Measurements from ENCODE around the gene CCDC134.

CCDC134 gene

DNA sequence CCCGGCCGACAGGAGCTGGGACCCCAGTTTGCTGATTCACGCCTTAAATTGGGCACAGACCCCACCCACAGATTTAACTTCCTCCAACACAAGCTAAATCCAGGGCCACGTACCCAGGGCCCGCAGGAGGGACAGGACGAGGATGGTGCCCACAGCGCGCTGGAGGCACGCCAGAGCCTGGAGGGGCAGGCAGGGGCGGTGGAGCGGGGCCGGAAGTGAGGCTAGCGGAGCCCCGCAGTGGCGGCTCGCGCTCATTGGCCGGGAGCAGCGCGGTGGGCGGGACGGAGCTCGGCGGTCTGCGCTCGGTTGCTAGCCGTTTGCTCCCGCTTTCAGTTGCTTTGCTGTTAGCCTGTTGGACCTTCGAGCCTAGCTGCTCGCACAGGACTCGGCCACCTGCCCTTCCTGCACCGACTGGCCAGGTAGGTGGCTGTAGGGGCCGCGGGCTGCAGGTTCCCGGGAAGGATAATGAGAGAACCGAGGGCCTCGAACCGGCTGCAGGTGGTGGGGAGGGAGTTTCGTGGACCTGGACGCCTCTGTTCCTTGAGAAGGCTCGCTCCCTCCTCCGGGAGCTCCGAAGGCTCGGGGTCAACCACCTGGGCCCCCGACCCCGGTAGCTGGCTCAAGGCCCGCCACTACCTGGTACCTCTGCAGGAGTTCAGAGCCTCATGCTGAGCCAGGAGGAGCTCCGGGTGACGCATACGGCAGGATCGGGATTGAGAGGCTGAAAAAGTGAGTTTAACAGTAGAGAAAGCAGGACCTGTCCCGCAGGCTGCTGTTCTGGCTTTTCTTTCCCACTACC, at the start of gene CCDC134:
Gene CCDC134, plus strand, starts transcription at position 332 of the 799 bp plus-strand sequence. CDS start 8,212 bp downstream, outside the sequence.
- DNase-seq = peak; percentile 69

- no peak for DNase-seq
Measured at GRCh38 chr22:41752011-41752970, 48.2 kb upstream of the CCDC134 start.

- no peak for DNase-seq
Measured at GRCh38 chr22:41753984-41754383, 46.5 kb upstream of the CCDC134 start.

- DNase-seq = no peak
Measured at GRCh38 chr22:41757502-41757901, 43.0 kb upstream of the CCDC134 start.

DNA sequence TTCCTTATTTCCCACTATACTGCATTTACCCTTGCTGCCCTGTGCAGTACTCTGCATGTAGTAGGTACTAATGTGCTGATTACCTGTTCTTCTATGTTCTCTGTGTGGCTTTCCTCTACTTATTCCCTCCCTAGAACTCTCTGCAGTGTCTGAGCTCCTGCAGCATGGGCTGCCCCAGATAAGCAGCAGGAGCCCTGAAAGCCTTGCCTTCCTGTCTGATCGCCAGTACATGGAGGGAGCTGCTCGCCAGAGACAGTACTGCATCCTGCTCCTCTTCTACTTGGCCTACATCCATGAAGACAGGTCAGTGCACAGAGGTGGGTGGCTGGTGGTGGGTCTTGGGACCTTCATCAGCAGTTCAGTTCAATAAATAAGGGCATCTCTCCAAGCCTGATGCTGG, 42.2 kb upstream of the CCDC134 start:
- DNase-seq = no peak

GRCh38 chr22:41762980-41763779, 37.3 kb upstream of the CCDC134 start:
- no peak for DNase-seq

GRCh38 chr22:41766476-41766875, 34.0 kb upstream of the CCDC134 start:
- DNase-seq = no peak

- no peak for DNase-seq
Measured at GRCh38 chr22:41768430-41768829, 32.0 kb upstream of the CCDC134 start.

DNA sequence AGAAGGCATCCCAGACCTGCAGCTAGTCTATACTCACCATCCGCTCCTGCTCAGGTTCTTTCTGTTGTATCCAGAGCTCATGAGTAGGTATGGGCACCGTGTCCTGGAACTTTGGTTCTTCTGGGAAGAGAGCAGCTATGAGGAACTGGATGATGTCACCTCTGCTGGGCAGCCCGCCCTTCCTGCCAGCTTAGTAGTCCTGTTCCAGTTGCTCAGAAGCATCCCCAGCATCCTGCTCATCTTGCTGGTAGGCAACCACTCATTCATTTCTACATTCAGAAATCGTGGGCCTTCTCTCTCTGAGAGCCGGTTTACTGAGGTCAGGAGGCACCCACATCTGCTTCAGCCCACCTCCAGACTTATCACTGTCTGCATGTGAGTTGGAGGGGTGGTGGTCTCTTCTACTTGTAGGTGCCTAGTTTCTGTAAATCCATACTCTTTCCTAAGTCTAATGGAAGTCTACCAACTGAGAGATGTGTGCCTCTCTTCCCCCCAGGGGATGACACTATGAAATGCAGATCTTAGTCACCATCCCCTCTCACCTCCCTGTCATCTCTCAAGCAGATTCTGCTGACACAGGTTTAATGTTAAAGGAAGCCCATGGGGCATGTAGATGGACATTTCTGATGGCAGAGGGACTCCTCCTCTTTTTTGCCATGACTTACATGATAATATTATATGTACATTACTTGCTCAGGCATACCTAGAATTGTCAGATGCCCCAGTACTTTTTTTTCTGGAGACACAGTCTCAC, 29.6 kb upstream of the CCDC134 start:
- no peak for DNase-seq

- no peak for DNase-seq
Measured at GRCh38 chr22:41772198-41772597, 28.3 kb upstream of the CCDC134 start.

GRCh38 chr22:41772645-41773044, 27.8 kb upstream of the CCDC134 start:
- DNase-seq = no peak

- no peak for DNase-seq
Measured at GRCh38 chr22:41775338-41775737, 25.1 kb upstream of the CCDC134 start.

DNA sequence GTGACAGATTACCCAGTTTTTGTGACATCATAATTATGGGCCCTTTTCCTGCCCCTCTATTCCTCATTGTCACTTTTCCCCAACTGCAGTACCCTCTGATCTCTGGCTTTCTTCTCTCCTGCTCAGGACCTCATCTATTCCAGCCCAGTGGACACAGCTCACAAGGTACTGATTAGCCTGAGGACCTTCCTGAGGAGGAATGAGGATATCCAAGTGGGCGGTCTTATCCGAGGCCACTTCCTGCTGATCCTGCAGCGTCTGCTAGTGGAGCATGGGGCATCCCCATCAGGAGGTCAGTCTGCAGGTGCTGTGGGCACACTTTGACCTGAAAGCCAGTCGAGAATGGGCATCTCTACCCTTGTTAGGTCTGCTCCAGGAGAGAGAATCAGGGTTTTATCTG, 24.5 kb upstream of the CCDC134 start:
- DNase-seq = no peak

GRCh38 chr22:41776381-41776780, 24.1 kb upstream of the CCDC134 start:
- DNase-seq = no peak

DNA sequence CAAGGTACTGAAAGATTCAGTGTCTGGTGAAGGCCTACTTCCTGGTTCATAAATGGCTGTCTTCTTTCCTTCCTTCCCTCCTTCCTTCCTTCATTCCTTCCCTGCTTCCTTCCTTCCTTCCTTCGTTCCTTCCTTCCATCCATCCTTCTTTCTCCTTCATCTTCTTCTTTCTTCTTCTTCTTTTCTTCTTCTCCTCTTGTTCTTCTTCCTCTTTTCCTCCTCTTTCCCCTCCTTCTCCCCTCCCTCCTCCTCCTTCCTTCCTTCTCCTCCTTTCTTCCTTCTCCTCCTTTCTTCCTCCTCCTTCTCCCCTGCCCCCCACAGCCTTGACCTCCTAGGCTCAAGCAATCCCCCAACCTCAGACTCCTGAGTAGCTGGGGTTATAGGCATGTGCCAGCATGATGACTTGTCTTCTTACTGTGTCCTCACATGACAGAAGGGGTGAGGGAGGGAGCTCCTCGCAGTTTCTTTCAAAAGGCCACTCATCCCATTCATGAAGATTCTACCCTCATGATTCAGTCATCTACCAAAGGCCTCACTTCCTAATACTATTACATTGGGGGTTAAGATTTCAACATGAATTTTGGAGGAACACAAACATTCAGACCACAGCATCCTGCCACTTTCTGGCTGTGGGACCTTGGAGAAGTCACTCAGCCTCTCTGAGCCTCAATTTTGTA, 22.6 kb upstream of the CCDC134 start:
- no peak for DNase-seq

DNA sequence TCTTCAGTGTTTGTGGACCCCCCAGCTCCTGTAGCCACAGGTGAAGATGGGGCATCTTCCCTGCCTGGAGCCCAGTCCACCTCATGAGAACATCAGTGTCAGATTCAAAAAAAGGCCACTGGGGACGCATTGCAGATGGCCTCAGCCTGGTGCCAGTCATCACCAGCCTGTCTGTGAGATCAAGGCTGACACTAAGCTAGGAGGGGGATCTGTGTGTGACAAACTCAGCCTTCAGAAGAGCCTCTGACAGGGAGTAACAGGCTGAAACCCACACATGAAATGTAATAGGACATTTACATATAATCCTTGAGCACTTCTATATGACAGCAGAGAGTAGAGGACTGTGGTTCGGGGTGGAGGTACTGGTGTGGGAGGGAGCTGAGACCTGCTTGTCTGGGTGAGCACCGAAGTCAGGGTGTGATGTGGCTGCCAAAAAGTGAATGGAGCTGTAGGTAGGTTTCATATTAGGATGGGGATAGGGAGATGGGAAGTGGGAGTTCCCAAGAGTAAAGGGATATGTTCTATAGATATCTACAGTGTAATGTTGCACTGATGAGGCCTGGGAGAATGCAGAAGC, 20.5 kb upstream of the CCDC134 start:
- no peak for DNase-seq

- DNase-seq = no peak
Measured at GRCh38 chr22:41780746-41781505, 19.6 kb upstream of the CCDC134 start.

- no peak for DNase-seq
Measured at GRCh38 chr22:41781507-41781906, 19.0 kb upstream of the CCDC134 start.

GRCh38 chr22:41782316-41782715, 18.2 kb upstream of the CCDC134 start:
- no peak for DNase-seq

- no peak for DNase-seq
Measured at GRCh38 chr22:41782751-41783150, 17.7 kb upstream of the CCDC134 start.

All from NCI-H774 (cell line).